H1 (cell line): ENCODE results near the gene CNOT10. TPM values are rescaled to one million over a fixed set of nuclear protein-coding genes. Genes with fewer than 3 reads are reported as not detected.

Experiments
- CTCF ChIA-PET: fragments of 300-600 bp; sonication (Branson Sonifier 250); formaldehyde crosslinking; loops from one replicate; lab custom pipeline; 2021; ENCODE audit not compliant: partially characterized antibody; lab: Charles Lee
- POLR2A ChIA-PET: fragments of 300-600 bp; sonication (Branson Sonifier 250); formaldehyde crosslinking; loops from one replicate; lab custom pipeline; 2021; ENCODE audit warnings: inconsistent platforms; ENCODE audit not compliant: partially characterized antibody; lab: Charles Lee
- DNase-seq, 2 experiments: peaks; one replicate each; pipeline versions ENCODE4 v3.0.0 to v3.0.0-alpha.2; 2010 to 2022; ENCODE audit warnings: low spot score in 2 of 2, low read depth in 1 of 2, mixed read lengths in 1 of 2
- FAIRE-seq: peaks from 2 replicates; lab custom pipeline; 2011; peaks lifted over from hg19 to GRCh38; lab: Jason Lieb, UNC
- H2AFZ ChIP-seq: 2 replicates; pipeline ENCODE4 v1.8.1; 2012; ENCODE audit warnings: low read length, inconsistent platforms
- H2AK5ac ChIP-seq: 2 replicates; pipeline ENCODE4 v1.6.1; 2013; ENCODE audit warnings: low read depth, low read length
- H2BK120ac ChIP-seq: replicated peaks from 2 replicates; pipeline ENCODE3; 2013; ENCODE audit warnings: low read depth, low read length, inconsistent platforms
- H2BK12ac ChIP-seq: 2 replicates; pipeline ENCODE4 v1.6.1; 2013; ENCODE audit warnings: low read depth, low read length
- H2BK15ac ChIP-seq: 2 replicates; pipeline ENCODE4 v1.6.1; 2013; ENCODE audit warnings: low read length
- H2BK20ac ChIP-seq: 2 replicates; pipeline ENCODE4 v1.6.1; 2013; ENCODE audit warnings: low read length
- H2BK5ac ChIP-seq: 2 replicates; pipeline ENCODE4 v1.6.1; 2013; ENCODE audit warnings: low read depth, low read length
- H3K14ac ChIP-seq: 2 replicates; pipeline ENCODE4 v1.6.1; 2013; ENCODE audit warnings: inconsistent platforms; ENCODE audit not compliant: insufficient read length
- H3K18ac ChIP-seq: 2 replicates; pipeline ENCODE4 v1.6.1; 2013; ENCODE audit warnings: low read length; ENCODE audit errors: extremely low read depth
- H3K23ac ChIP-seq: 2 replicates; pipeline ENCODE4 v1.6.1; 2013; ENCODE audit warnings: inconsistent platforms; ENCODE audit not compliant: insufficient read length
- H3K23me2 ChIP-seq: 2 replicates; pipeline ENCODE4 v1.6.1; 2013; ENCODE audit warnings: low read depth, low read length
- H3K27ac ChIP-seq: 2 replicates; pipeline ENCODE4 v1.6.1; 2011; ENCODE audit warnings: low read depth, low read length, inconsistent platforms
- H3K27me3 ChIP-seq, 4 experiments: replicated peaks in 1 of 4; 1 replicate in 1 of 4; 2 replicates in 3 of 4; pipeline versions ENCODE4 v1.6.1 to v1.8.1; 2011 to 2013; ENCODE audit warnings: low read length in 3 of 4, mild to moderate bottlenecking in 3 of 4, inconsistent platforms in 2 of 4, mixed read lengths in 2 of 4, moderate library complexity in 1 of 4; ENCODE audit not compliant: control insufficient read depth in 3 of 4, insufficient read depth in 3 of 4; ENCODE audit errors: extremely low read depth in 1 of 4
- H3K36me3 ChIP-seq, 4 experiments: 2 replicates each; pipeline versions ENCODE4 v1.6.1 to v1.8.1; 2011 to 2013; ENCODE audit warnings: mild to moderate bottlenecking in 4 of 4, low read length in 3 of 4, moderate library complexity in 2 of 4, control low read depth in 1 of 4, inconsistent platforms in 1 of 4; ENCODE audit not compliant: insufficient read depth in 4 of 4, control insufficient read depth in 2 of 4
- H3K4ac ChIP-seq: replicated peaks from 2 replicates; pipeline ENCODE3; 2013; ENCODE audit warnings: low read length, low read depth, mixed read lengths, inconsistent platforms; ENCODE audit not compliant: insufficient read length
- H3K4me1 ChIP-seq, 4 experiments: replicated peaks in 1 of 4; 1 replicate in 1 of 4; 2 replicates in 3 of 4; pipeline versions ENCODE4 v1.6.1 to v1.8.1; 2011 to 2013; ENCODE audit warnings: low read length in 3 of 4, inconsistent platforms in 2 of 4, mixed read lengths in 1 of 4; ENCODE audit not compliant: insufficient read depth in 4 of 4, control insufficient read depth in 3 of 4
- H3K4me2 ChIP-seq, 2 experiments: 2 replicates each; pipeline versions ENCODE4 v1.6.1 to v1.8.1; 2011 to 2013; ENCODE audit warnings: low read depth in 2 of 2, low read length in 2 of 2, control low read depth in 1 of 2, inconsistent platforms in 1 of 2, mild to moderate bottlenecking in 1 of 2; ENCODE audit not compliant: insufficient read depth in 1 of 2
- H3K4me3 ChIP-seq, 4 experiments: fragments of 200-600, 300-600 bp in 1 of 4; sonication (generic), shearing (Covaris generic), sonication (Bioruptor Twin) in 1 of 4; 2 replicates each; pipeline versions ENCODE4 v1.5.1 to v1.8.1; 2011 to 2016; ENCODE audit warnings: low read length in 4 of 4, low read depth in 3 of 4, control low read depth in 2 of 4, inconsistent platforms in 2 of 4, mild to moderate bottlenecking in 2 of 4, mixed read lengths in 1 of 4, moderate library complexity in 1 of 4; ENCODE audit not compliant: insufficient read depth in 2 of 4; ENCODE audit errors: extremely low read depth in 1 of 4
- H3K56ac ChIP-seq: replicated peaks from 2 replicates; pipeline ENCODE3; 2013; ENCODE audit warnings: low read depth, mild to moderate bottlenecking, mixed read lengths, low read length, inconsistent platforms; ENCODE audit not compliant: insufficient read length
- H3K79me1 ChIP-seq: 2 replicates; pipeline ENCODE4 v1.6.1; 2013; ENCODE audit warnings: low read depth, low read length, control low read depth
- H3K79me2 ChIP-seq, 2 experiments: 2 replicates each; pipeline versions ENCODE4 v1.6.1 to v1.8.1; 2012 to 2013; ENCODE audit warnings: low read length in 2 of 2, mild to moderate bottlenecking in 2 of 2, inconsistent platforms in 1 of 2; ENCODE audit not compliant: insufficient read depth in 2 of 2, control insufficient read depth in 1 of 2
- H3K9ac ChIP-seq, 4 experiments: replicated peaks in 1 of 4; 1 replicate in 1 of 4; 2 replicates in 3 of 4; pipeline versions ENCODE4 v1.6.1 to v1.8.1; 2011 to 2013; ENCODE audit warnings: low read depth in 3 of 4, low read length in 3 of 4, control low read depth in 2 of 4, mild to moderate bottlenecking in 2 of 4, moderate library complexity in 2 of 4, inconsistent platforms in 1 of 4; ENCODE audit errors: extremely low read depth in 1 of 4
- H3K9me3 ChIP-seq, 2 experiments: 2 replicates each; pipeline versions ENCODE4 v1.6.1 to v1.8.1; 2012 to 2013; ENCODE audit warnings: mild to moderate bottlenecking in 2 of 2, moderate library complexity in 2 of 2, control low read depth in 1 of 2, inconsistent platforms in 1 of 2, low read depth in 1 of 2, low read length in 1 of 2, mixed read lengths in 1 of 2; ENCODE audit not compliant: insufficient read depth in 2 of 2
- H4K20me1 ChIP-seq, 2 experiments: replicated peaks in 1 of 2; 2 replicates each; pipeline versions ENCODE3 to v1.8.1; 2011 to 2013; ENCODE audit warnings: inconsistent platforms in 2 of 2, low read length in 2 of 2, mild to moderate bottlenecking in 1 of 2; ENCODE audit not compliant: insufficient read depth in 2 of 2, control insufficient read depth in 1 of 2
- H4K5ac ChIP-seq: 2 replicates; pipeline ENCODE4 v1.6.1; 2013; ENCODE audit warnings: low read length, low read depth, mixed read lengths, inconsistent platforms; ENCODE audit not compliant: insufficient read length
- H4K8ac ChIP-seq: 2 replicates; pipeline ENCODE4 v1.8.0; 2013; ENCODE audit warnings: mild to moderate bottlenecking, moderate library complexity, low read length, inconsistent platforms; ENCODE audit not compliant: insufficient read depth; ENCODE audit errors: extremely low read depth
- H4K91ac ChIP-seq: replicated peaks from 2 replicates; pipeline ENCODE3; 2013; ENCODE audit warnings: low read length, mixed read lengths, inconsistent platforms; ENCODE audit not compliant: insufficient read length
- CEBPB ChIP-seq: IDR thresholded peaks from 2 replicates; pipeline ENCODE4 v1.6.1; 2012; ENCODE audit warnings: low read depth, low read length
- EGR1 ChIP-seq: IDR thresholded peaks from 2 replicates; pipeline ENCODE4 v1.6.1; 2011; ENCODE audit warnings: low read depth, low read length, borderline replicate concordance
- EP300 ChIP-seq, 2 experiments: IDR thresholded peaks; 1 replicate in 1 of 2; 2 replicates in 1 of 2; pipeline ENCODE4 v1.6.1; 2011 to 2012; ENCODE audit warnings: low read depth in 2 of 2, low read length in 2 of 2, mild to moderate bottlenecking in 2 of 2, borderline replicate concordance in 1 of 2, inconsistent platforms in 1 of 2, moderate library complexity in 1 of 2
- GTF2F1 ChIP-seq: IDR thresholded peaks from 2 replicates; pipeline ENCODE4 v1.6.1; 2012; ENCODE audit warnings: low read depth, low read length, improper control_type of control experiment, borderline replicate concordance
- JUN ChIP-seq: IDR thresholded peaks from 2 replicates; pipeline ENCODE4 v1.6.1; 2011; ENCODE audit warnings: low read depth, mild to moderate bottlenecking, improper control_type of control experiment, low read length
- MAFK ChIP-seq: IDR thresholded peaks from 2 replicates; pipeline ENCODE4 v1.6.1; 2012; ENCODE audit warnings: low read depth, mild to moderate bottlenecking, improper control_type of control experiment, low read length
- NRF1 ChIP-seq: IDR thresholded peaks from 2 replicates; pipeline ENCODE4 v1.6.1; 2011; ENCODE audit warnings: mild to moderate bottlenecking, low read depth, low read length, improper control_type of control experiment
- SIN3A ChIP-seq, 2 experiments: IDR thresholded peaks in 1 of 2; conservative IDR thresholded peaks in 1 of 2; 2 replicates each; pipeline ENCODE4 v1.6.1; 2011 to 2012; ENCODE audit warnings: low read length in 2 of 2, improper control_type of control experiment in 1 of 2, low read depth in 1 of 2, mild to moderate bottlenecking in 1 of 2
- SIX5 ChIP-seq: IDR thresholded peaks from 2 replicates; pipeline ENCODE4 v1.6.1; 2011; ENCODE audit warnings: mild to moderate bottlenecking, low read depth, low read length
- SP1 ChIP-seq: IDR thresholded peaks from 2 replicates; pipeline ENCODE4 v1.6.1; 2011; ENCODE audit warnings: low read depth, low read length
- SP2 ChIP-seq: IDR thresholded peaks from 2 replicates; pipeline ENCODE4 v1.6.1; 2012; ENCODE audit warnings: mild to moderate bottlenecking, low read length, inconsistent platforms
- SUZ12 ChIP-seq: fragments of 200-600 bp; sonication (generic); IDR thresholded peaks from 2 replicates; pipeline ENCODE4 v1.6.1; 2012; ENCODE audit warnings: mild to moderate bottlenecking, inconsistent platforms, low read length, moderate library complexity, mixed read lengths
- TAF1 ChIP-seq: IDR thresholded peaks from 2 replicates; pipeline ENCODE4 v1.6.1; 2011; ENCODE audit warnings: mild to moderate bottlenecking, low read depth, low read length
- TBP ChIP-seq: IDR thresholded peaks from 2 replicates; pipeline ENCODE4 v1.6.1; 2011; ENCODE audit warnings: low read depth, low read length, improper control_type of control experiment
- WGBS, 2 experiments: shearing (Covaris generic) in 1 of 2; methylation state at CpG; one replicate each; pipeline versions ENCODE4 v1.1.6 to v1.1.7; 2013 to 2015; ENCODE audit warnings: low lambda C conversion rate in 2 of 2, mixed read lengths in 2 of 2, inconsistent platforms in 1 of 2, low coverage in 1 of 2, missing lambda C conversion rate in 1 of 2; ENCODE audit not compliant: insufficient replicate concordance in 2 of 2, insufficient coverage in 1 of 2, insufficient read length in 1 of 2; ENCODE audit errors: extremely low coverage in 1 of 2, missing lambda C conversion rate in 1 of 2; 5-methylcytosine and 5-hydroxymethylcytosine counted together
- polyA plus RNA-seq, 7 experiments: library from polyadenylated mRNA; depleted of rRNA in 3 of 7; stranded (reverse) in 5 of 7; unstranded in 2 of 7; fragments of >200 nt in 5 of 7; fragments of 200-250 nt in 2 of 7; gene quantifications; 1 replicate in 5 of 7; 2 replicates in 1 of 7; 4 replicates in 1 of 7; pipeline versions ENCODE4 v1.2.1 to v1.2.3, GENCODE V29; 2011 to 2013; ENCODE audit warnings: missing spikeins in 2 of 7, mixed read lengths in 2 of 7
- total RNA-seq: library from RNA; stranded (reverse); fragmentation: NEBNext Ultra II Directional; extraction: Animal tissue kit (Norgen Biotek cat#: 25700); gene quantifications from 2 replicates; pipeline ENCODE4 v1.2.1, GENCODE V29; 2021

Gene CNOT10
- total and polyA plus RNA-seq, 2 of the 8 experiments (the other 6 are each of a cell fraction or from before 2014, with no cell fraction given) = 39.9 to 55.9 TPM

DNA sequence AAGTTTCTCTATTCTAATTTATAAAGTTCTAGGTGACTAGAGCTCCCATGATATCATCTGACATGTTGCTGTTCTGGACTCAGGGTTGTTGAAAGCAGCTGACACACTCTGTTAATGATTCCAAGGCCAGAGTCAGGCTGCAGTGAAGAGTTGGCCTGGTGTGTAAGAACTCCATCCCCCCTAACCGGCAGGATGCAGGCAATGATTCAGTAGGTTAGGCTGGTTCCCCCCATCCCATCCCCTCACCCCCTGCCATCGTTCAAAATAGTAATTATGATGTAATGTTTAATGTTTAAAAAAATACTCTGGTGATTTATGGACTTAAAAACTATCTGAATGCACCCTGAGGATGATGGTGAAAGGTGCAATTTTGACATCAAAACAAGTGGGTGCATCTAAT, 128.2 kb downstream of the CNOT10 start:
- Histone ChIP-seq H4K91ac (peak overlapping the region; percentile 92), H3K27ac (no peak overlapping the region), H3K14ac (no peak overlapping the region), H3K79me1 (no peaks in the 10 kb centered on the region; the same call in 1 of the 2 replicates), H3K18ac (no peak overlapping the region), H3K4me2 (peak overlapping the region in 1 of 2 experiments; percentile 74; a peak in 2 of 4 replicates), H2BK120ac (no peak overlapping the region), H3K4me3 (peak overlapping the region in 1 of 4 experiments; percentile 12; a peak in 1 of 8 replicates), H3K56ac (no peak overlapping the region), H4K8ac (no peak overlapping the region), H4K20me1 (peaks cover 0 to 2% of the 10 kb centered on the region in 2 experiments), H2AFZ (no peak overlapping the region), H3K27me3 (no peaks in the 10 kb centered on the region), H2BK12ac (no peak overlapping the region), H3K9ac (peak overlapping the region in 1 of 4 experiments; percentile 20; a peak in 1 of 7 replicates), H2BK15ac (no peak overlapping the region), H3K4ac (no peak overlapping the region), H3K79me2 (peaks cover 12 to 57% of the 10 kb centered on the region in 2 experiments), H3K4me1 (peaks cover 9 to 27% (median 11%) of the 10 kb centered on the region in 4 experiments; a peak in 6 of 7 replicates), H3K36me3 (peaks cover 3 to 9% (median 4%) of the 10 kb centered on the region in 4 experiments; a peak in 5 of 8 replicates), H2BK20ac (0 out of 2 replicates have a peak overlapping the region, but pooled peaks have one; percentile 55), H3K23ac (no peak overlapping the region), H3K9me3 (no peaks in the 10 kb centered on the region), H2AK5ac (no peak overlapping the region), H4K5ac (no peak overlapping the region), H3K23me2 (peaks cover 5% of the 10 kb centered on the region; the same call in 1 of the 2 replicates), H2BK5ac (0 out of 2 replicates have a peak overlapping the region, but pooled peaks have one; percentile 71)
- ChIA-PET POLR2A (interaction anchor here (0.6 to 15.1 kb wide), 16 partner anchors 8 to 81 kb away, joined by 3 to 230 read pairs (median 4); no protein-coding TSS in a partner anchor), CTCF (interaction anchor here (0.6 to 4.5 kb wide), 9 partner anchors 12 to 90 kb away, joined by 3 to 25 read pairs (median 6); no protein-coding TSS in a partner anchor)
- WGBS, 2 experiments = 64% methylated on average over 2 of the region's 2 CpGs; no CpG with 5 or more reads in 1 of the 2 experiments
- peak; percentile 7 for FAIRE-seq
- DNase-seq = no peak
- no peak for TF ChIP-seq EP300 (IDR thresholded peaks at IDR 0.05; ENCODE audit: borderline replicate concordance in 1 of 2, low read depth in 2 of 2, low read length in 2 of 2)
- no peak for TF ChIP-seq SIN3A (conservative IDR thresholded peaks at IDR 0.05 in 1 of 2, IDR thresholded peaks at IDR 0.05 in 1 of 2; ENCODE audit: low read depth in 1 of 2, low read length in 2 of 2)
- no peak for TF ChIP-seq CEBPB
- TF ChIP-seq MAFK = no peak
- no peak for TF ChIP-seq SIX5
- TF ChIP-seq TBP = no peak
- no peak for TF ChIP-seq GTF2F1
- no peak for TF ChIP-seq JUN
- no peak for TF ChIP-seq NRF1
- no peak for TF ChIP-seq SUZ12
- TF ChIP-seq EGR1 = no peak
- no peak for TF ChIP-seq TAF1
- no peak for TF ChIP-seq SP1
- no peak for TF ChIP-seq SP2
